GM21515 (cell line): ENCODE results near the gene CISD2.
"Not testable (repeated sequence)": the region's sequence is repeated elsewhere in the genome, so short reads cannot be mapped to it uniquely, and the experiment has no call there.

Experiments
- ATAC-seq: cut with Tn5 transposase; IDR thresholded peaks from one replicate; pipeline ENCODE4 v1.9.1; 2021; ENCODE audit not compliant: unreplicated experiment

The CISD2 gene, protein sequence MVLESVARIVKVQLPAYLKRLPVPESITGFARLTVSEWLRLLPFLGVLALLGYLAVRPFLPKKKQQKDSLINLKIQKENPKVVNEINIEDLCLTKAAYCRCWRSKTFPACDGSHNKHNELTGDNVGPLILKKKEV

GRCh38 chr4:102868781-102869568 lies at the start of gene CISD2:
Gene CISD2, plus strand, starts transcription at chr4:102868992. Its CDS starts 93 bp downstream, at chr4:102869085.
- ATAC-seq: peak; percentile 87

- not testable (repeated sequence) for ATAC-seq
Measured at GRCh38 chr4:102819100-102819499, 49.7 kb upstream of the CISD2 start.

DNA sequence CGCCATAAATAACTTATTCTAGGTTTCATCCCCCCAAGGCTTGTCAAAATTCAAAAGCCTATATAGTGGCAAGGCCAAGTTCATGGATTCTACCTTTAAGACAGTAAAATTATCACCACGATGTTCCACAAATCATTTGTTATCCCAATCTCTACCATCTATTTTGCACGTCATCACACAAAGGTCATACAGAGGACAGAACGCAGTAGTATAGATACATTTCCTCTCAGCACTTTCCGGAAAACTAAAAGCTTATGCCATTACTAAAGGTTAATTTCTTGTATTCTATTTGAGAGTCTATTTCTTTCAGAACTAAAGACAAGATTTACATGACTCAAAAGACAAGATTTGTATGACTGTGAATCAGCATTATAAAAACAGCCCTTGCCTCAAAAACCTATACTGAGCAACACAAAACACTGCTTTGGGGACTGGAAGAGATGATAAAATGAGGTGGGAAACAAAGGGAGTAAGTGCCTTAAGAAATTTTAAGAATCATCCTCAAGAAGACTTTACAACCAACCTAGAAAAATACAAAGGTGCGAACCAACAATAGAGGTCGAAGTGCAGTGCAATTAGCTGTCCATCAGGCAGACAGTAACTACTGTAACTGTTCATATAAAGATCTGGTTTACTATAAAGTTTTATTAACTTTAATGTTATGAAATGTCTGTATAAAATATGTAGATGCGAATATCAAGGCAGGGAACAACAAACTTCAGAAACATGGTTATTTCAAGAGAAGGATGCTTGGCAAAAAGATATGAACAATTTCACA lies 49.0 kb upstream of the CISD2 start:
- ATAC-seq: no peak

DNA sequence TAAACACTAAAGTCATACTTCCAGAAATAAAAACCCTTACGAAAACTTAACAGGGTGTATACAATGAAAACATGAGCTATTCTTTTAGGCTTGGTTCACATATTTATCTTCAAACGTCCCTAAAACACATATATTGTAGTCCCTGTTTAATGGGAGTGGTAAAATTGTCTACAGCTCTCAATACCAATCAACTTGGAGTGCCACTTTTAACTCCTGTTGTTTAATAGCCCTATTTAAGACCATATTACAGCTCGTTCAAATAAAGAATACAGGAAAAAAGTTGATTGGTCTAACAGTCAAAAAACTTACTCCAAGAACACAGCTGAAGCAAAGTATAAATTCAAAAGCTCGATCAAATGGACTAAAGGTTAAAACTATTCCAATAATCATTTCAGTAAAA lies 45.3 kb upstream of the CISD2 start:
- no peak for ATAC-seq

- ATAC-seq: no peak
Measured at GRCh38 chr4:102823897-102824296, 44.9 kb upstream of the CISD2 start.

DNA sequence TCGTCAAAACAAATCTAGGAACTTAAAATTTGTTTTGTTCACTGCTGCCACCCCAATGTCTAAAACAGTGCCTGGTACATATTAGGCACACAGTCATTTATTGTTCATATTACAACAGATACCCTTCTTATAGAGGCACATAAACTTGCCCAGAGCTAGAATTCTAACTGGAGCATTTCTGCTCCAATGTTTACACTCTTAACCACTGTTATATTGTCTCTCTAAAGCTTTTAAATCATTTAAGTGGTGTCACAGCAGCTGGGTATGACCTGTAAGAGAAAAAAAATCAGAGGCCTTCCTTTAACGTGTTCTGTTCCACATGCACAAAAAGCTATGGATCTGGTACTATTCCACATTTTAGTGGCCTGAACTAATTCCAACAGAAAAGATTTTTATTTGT lies 44.4 kb upstream of the CISD2 start:
- no peak for ATAC-seq

- no peak for ATAC-seq
Measured at GRCh38 chr4:102825261-102826091, 43.3 kb upstream of the CISD2 start.

DNA sequence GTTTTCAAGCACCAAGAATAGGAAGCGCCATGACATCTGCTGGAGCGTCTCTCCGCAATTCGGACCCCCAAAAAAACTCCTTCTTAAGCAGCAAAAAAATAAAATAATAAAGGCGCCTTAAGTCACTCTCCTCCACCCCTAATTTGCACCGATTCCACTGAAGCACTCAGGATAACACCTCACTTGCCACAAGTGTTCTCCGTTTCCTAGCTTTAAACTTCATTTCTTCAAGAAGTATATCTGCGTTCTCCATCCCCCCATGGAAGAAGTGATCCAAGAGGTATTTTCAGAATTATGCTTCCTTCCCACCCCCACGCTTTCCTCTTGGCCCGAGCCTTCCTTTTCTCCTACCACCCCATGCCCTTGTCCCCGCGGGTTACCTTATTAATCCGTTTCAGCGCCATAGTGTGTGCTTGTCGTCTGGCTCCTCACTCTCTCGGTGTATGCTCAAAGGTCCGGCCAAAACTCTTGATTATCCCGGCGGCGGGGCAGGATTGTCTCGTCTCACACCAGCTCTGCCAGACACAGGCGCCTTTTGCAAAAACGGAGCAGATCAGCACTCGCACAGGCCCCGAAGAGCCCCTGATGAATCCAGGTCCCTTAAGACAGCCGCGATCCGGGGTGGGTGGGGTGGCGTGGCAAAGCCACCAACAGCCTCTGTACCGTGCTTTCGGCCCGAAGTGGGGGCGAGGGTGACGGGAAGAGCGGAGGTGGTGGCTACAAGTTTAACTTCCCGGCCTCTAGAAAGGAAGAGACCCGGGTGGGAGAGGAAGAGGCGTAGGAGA lies 42.5 kb upstream of the CISD2 start:
- ATAC-seq: no peak

- peak; percentile 28 for ATAC-seq
Measured at GRCh38 chr4:102826890-102827673, 41.7 kb upstream of the CISD2 start, which contains the start of gene UBE2D3. Gene UBE2D3, minus strand, starts transcription at chr4:102827551. Its CDS starts 1,043 bp downstream, at chr4:102826508.

- ATAC-seq: peak; percentile 81
Measured at GRCh38 chr4:102827674-102828496, 40.9 kb upstream of the CISD2 start.

DNA sequence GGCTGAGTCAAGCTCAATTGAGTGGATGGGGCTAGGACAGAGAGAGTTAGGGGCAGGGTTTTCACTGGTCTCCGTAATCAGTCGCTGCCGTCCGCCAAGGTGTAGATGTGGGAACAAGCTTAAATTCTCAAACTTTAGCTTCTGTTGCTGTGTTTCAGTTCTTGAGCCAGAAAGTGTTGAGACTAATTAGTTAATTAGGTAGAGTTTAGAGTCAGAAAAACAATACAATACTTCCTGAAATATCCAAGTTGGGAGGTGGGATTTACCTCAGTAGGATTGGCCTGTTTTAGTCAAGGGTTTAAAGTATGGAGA lies 40.3 kb upstream of the CISD2 start:
- ATAC-seq: no peak

- no peak for ATAC-seq
Measured at GRCh38 chr4:102829803-102830202, 39.0 kb upstream of the CISD2 start.

DNA sequence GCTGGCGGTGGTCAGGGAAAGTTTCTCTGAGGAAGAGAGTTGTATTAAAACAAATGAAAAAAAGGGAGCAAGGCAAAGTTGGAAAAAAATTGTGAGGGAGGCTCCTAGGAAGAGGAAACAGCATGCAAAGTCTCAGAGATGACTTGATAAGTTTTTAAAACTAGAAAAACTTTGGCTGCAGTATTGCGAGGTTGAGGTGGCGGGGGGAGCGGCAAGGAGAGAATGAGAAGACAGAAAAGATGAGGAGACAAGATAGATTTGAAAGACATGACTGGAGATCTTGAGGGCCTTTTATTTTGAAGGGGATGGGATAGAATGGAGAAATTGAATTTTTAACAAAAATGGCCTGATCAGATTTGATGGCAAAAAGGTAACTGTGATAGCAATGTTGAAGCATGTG lies 36.7 kb upstream of the CISD2 start:
- no peak for ATAC-seq

DNA sequence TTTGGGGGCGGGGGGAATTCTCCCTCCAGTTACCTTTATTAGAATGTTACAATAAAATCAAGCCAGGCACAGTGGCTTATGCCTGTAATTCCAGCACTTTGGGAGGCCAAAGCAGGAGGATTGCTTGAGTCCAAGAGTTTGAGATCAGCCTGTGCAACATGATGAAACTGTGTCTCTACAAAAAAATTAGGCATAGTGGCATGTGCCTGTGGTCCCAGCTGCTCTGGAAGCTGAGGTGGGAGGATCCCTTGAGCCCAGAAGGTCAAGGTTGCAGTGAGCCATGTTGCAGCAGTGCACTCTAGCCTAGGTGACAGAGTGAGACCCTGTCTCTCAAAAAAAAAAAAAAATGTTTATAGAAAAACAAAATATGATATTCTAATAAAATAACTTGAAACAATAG lies 36.1 kb upstream of the CISD2 start:
- no peak for ATAC-seq

DNA sequence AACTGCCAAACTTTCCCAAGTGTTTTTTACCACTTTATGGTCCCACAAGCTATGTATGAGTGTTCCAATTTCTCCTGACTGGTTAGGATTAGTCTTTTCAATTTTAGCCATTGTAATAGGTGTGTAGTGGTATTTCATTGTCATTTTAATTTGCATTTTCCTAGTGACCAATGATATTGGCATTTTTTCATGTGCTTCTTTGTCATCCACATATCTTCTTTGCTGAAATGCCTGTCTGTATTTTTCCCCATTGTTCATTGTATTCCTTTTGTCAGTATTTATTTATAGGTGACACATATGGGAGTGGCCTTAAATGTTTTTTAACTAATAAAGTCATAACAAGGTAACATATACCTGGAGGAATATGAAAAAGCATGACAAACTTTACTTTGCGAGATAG lies 32.2 kb upstream of the CISD2 start:
- ATAC-seq: no peak

GRCh38 chr4:102842367-102842766 lies 26.4 kb upstream of the CISD2 start:
- ATAC-seq: no peak

- no peak for ATAC-seq
Measured at GRCh38 chr4:102843273-102843672, 25.5 kb upstream of the CISD2 start.

DNA sequence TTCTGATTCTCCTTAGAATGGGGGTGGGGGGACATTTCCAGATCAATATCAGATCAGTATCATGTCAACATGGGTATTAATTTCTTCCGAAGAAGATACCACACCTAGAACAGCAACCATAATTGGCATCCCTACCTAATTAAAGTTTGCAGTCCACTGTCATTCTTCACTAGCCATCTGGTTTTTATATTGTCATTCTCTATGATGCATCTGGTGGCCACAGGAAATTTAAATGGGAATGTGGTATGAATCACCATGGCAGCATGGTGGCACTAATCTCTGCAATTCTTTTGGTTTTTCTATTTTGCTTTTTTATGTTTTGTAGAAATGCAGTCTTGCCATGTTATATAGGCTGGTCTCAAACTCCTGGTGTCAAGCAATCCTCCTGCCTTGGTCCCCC lies 24.9 kb upstream of the CISD2 start:
- ATAC-seq: no peak

GRCh38 chr4:102847687-102848086 lies 21.1 kb upstream of the CISD2 start:
- ATAC-seq: no peak
